ENCODE data around the gene MADD.

The MADD gene

GRCh38 chr11:47347137-47347536 is 77.2 kb downstream of the MADD start:
- H3K4me3 ChIP-seq (ENCODE audit: low read depth, low read length), result no peak overlapping the region
- TF ChIP-seq CTCF (IDR thresholded peaks at IDR 0.05; ENCODE audit: low read depth, low read length, missing control alignments), result no peak
- no peak for DNase-seq (ENCODE audit: low read depth)

- no peak for TF ChIP-seq CTCF (IDR thresholded peaks at IDR 0.05; ENCODE audit: low read depth, low read length, missing control alignments)
- DNase-seq (ENCODE audit: low read depth), result no peak
Measured at GRCh38 chr11:47348131-47348802, 78.3 kb downstream of the MADD start.

DNA sequence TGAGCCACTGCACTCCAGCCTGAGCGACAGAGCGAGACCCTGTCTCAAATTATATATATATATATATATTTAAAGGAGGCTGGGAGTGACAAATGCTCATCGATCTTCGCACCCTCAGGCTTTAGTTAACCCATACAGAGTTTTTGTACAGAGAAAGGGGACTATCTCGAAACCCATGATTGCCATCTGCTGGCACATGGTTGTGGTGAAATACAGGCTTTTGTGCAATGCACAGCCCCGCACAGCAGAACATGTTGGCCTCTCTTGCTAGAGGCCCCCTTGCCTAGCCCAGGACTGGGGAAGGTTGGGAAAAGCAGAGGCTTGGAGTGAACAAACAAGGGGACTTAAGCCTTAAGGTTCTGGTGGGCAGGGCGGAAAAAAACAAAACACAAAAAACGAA is 78.9 kb downstream of the MADD start:
- no peak overlapping the region for H3K4me3 ChIP-seq (ENCODE audit: low read depth, low read length)
- no peak for DNase-seq (ENCODE audit: low read depth)
- TF ChIP-seq CTCF (IDR thresholded peaks at IDR 0.05; ENCODE audit: low read depth, low read length, missing control alignments), result peak; percentile 41

More at GRCh38 chr11:47348131-47348802, 78.3 kb downstream of the MADD start:
- no peak overlapping the region for H3K4me3 ChIP-seq (ENCODE audit: low read depth, low read length)

DNA sequence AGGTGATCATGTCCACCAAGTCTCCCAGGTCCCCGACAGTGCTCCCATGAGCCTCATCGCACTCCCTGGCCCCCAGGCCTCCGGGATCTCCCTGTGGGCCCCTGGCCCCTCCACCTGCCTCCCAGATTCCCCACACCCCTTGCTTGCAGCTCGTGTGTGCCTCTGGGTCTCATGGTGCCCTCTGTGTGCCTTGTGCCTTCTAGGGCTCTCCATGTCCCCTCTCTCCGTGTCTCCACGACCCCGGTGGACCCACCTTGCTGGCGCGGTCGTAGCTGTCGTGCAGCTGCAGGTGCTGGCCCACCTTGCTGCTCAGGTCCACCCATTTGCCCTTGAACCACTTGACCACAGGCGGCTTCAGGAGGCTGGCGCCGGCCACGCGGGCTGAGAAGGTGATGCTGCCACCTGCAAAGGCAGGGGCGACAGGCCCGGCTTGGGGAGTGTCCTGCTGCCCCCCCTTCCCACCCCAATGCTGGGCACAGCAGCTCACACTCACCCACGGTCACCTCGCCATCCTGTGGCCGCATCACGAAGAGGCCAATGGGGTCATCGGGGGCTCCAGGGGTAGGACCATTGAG is 79.7 kb downstream of the MADD start:
- DNase-seq (ENCODE audit: low read depth), result no peak
- H3K4me3 ChIP-seq (ENCODE audit: low read depth, low read length), result no peak overlapping the region
- TF ChIP-seq CTCF (IDR thresholded peaks at IDR 0.05; ENCODE audit: low read depth, low read length, missing control alignments), result no peak

DNA sequence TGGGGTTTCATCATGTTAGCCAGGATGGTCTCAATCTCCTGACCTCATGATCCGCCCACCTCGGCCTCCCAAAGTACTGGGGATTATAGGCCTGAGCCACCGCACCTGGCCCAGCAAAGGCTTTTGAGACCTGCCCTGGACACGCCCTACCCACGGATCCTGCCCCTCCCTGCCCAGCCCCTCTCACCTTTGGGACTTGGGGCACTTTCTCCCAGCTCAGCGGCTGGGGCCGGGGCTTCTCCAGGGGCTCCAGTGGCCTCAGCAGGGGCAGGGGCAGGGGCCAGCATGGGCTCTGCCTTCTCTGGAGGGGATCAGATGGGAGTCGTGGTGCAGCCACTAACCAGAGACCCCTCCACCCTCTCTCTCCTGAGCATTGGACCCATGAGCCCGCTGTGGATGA is 80.4 kb downstream of the MADD start:
- TF ChIP-seq CTCF (IDR thresholded peaks at IDR 0.05; ENCODE audit: low read depth, low read length, missing control alignments), result no peak
- H3K4me3 ChIP-seq (ENCODE audit: low read depth, low read length), result no peak overlapping the region
- DNase-seq (ENCODE audit: low read depth), result no peak

- H3K4me3 ChIP-seq (ENCODE audit: low read depth, low read length), result no peak overlapping the region
- DNase-seq (ENCODE audit: low read depth), result no peak
- TF ChIP-seq CTCF (IDR thresholded peaks at IDR 0.05; ENCODE audit: low read depth, low read length, missing control alignments), result no peak
Measured at GRCh38 chr11:47351156-47352126, 81.5 kb downstream of the MADD start.

Data from GM12864 (cell line).